Thoracic aorta (tissue), 2 donors: Measurements from ENCODE around the gene ZYG11A. TPM values are rescaled to one million over a fixed set of nuclear protein-coding genes. Genes with fewer than 3 reads are reported as not detected.

Source experiments
- ATAC-seq: fragments of 150-250 bp; one replicate; pipeline ENCODE4 v1.8.0; 2017; ENCODE audit warnings: low read depth; ENCODE audit not compliant: insufficient number of reproducible peaks, low FRiP score
- DNase-seq: peaks from one replicate; pipeline ENCODE4 v3.0.0-alpha.2; 2020; ENCODE audit warnings: low spot score
- H3K27ac ChIP-seq, 2 donors: fragments of 200-600 bp; sonication (generic); 1 replicate in 1 of 2; 2 replicates in 1 of 2; pipeline ENCODE4 v1.5.1; 2016; ENCODE audit warnings: mild to moderate bottlenecking in 2 of 2, moderate library complexity in 2 of 2
- H3K27me3 ChIP-seq: fragments of 200-600 bp; sonication (generic); replicated peaks from 2 replicates; pipeline ENCODE4 v1.6.0; 2016; ENCODE audit warnings: mild to moderate bottlenecking; ENCODE audit not compliant: insufficient read depth
- H3K36me3 ChIP-seq: fragments of 200-600 bp; sonication (generic); one replicate; pipeline ENCODE4 v1.5.1; 2016
- H3K4me1 ChIP-seq, 2 donors: fragments of 200-600 bp; sonication (generic); 1 replicate in 1 of 2; 2 replicates in 1 of 2; pipeline versions ENCODE4 v1.5.1 to v1.6.0; 2016; ENCODE audit warnings: low read depth in 2 of 2, mild to moderate bottlenecking in 1 of 2; ENCODE audit not compliant: control insufficient read depth in 1 of 2
- H3K4me3 ChIP-seq: fragments of 200-600 bp; sonication (generic); 2 replicates; pipeline ENCODE4 v1.5.1; 2016; ENCODE audit warnings: mild to moderate bottlenecking
- H3K9me3 ChIP-seq: fragments of 200-600 bp; sonication (generic); 2 replicates; pipeline ENCODE4 v1.5.1; 2016
- CTCF ChIP-seq: fragments of 200-600 bp; sonication (generic); IDR thresholded peaks from one replicate; pipeline ENCODE4 v1.5.1; 2019; ENCODE audit warnings: antibody characterized with exemption
- total RNA-seq, 2 donors: library from RNA; depleted of rRNA; stranded (reverse); fragments of >200 nt; gene quantifications; one replicate each; pipeline versions ENCODE4 v1.1.0 to v1.2.3, GENCODE V29; 2016

Gene ZYG11A
- total RNA-seq, 2 donors from 2014 or later: not detected

DNA sequence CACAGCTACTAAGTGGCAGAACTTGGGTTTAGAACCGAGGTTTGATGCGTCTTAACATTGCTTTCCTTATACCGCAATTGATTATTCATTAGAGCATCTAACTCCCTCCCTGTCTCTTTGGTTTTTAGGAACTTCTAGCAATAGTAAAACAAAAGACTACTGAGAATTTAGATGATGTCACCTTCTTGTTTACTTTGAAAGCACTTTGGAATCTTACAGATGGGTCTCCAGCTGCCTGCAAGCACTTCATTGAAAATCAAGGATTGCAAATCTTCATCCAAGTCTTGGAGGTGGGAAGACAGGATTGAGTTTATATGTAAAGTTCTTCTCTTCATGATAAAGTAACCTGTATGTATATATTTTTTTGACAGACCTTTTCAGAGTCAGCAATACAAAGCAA is 35.0 kb downstream of the ZYG11A start:
- no peak for TF ChIP-seq CTCF
- no peaks in the 10 kb centered on the region for H3K4me1 ChIP-seq
- ATAC-seq: no peak
- no peaks in the 10 kb centered on the region for H3K36me3 ChIP-seq
- H3K9me3 ChIP-seq: no peaks in the 10 kb centered on the region
- no peak for DNase-seq
- H3K4me3 ChIP-seq: no peak overlapping the region
- H3K27me3 ChIP-seq: no peaks in the 10 kb centered on the region
- H3K27ac ChIP-seq: no peak overlapping the region

DNA sequence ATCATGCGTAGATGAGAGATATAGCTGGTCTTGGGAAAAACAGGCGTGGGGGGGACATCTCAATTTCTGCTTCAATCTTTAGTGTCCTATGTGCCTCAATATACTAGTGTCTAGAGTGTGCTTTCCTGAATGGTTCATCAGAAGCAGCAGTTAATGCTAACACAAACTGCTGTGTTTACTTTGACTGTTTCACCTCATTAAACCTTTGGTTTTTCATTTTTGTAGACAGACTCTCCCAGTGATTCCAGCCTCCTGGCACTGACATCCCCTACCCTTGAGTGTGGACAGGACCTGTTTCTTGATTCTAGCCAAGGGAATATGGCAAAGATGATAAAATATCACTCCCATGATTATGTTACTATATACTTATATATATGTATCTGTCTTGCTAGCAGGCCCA is 37.6 kb downstream of the ZYG11A start:
- H3K27ac ChIP-seq: no peak overlapping the region
- TF ChIP-seq CTCF: no peak
- H3K4me3 ChIP-seq: no peak overlapping the region
- H3K9me3 ChIP-seq: no peaks in the 10 kb centered on the region
- DNase-seq (no peak), ATAC-seq (no peak)
- H3K36me3 ChIP-seq: no peaks in the 10 kb centered on the region
- no peaks in the 10 kb centered on the region for H3K27me3 ChIP-seq
- no peaks in the 10 kb centered on the region for H3K4me1 ChIP-seq

- Histone ChIP-seq H3K9me3 (no peaks in the 10 kb centered on the region), H3K27me3 (no peaks in the 10 kb centered on the region), H3K4me3 (no peak overlapping the region), H3K27ac (no peak overlapping the region), H3K36me3 (no peaks in the 10 kb centered on the region), H3K4me1 (no peaks in the 10 kb centered on the region)
- DNase-seq: no peak
- TF ChIP-seq CTCF: no peak
- no peak for ATAC-seq
Measured at GRCh38 chr1:52887483-52887882, 44.9 kb downstream of the ZYG11A start.

GRCh38 chr1:52892424-52893215 is 50.1 kb downstream of the ZYG11A start:
- no peaks in the 10 kb centered on the region for H3K9me3 ChIP-seq
- ATAC-seq (no peak), DNase-seq (no peak)
- no peaks in the 10 kb centered on the region for H3K36me3 ChIP-seq
- no peaks in the 10 kb centered on the region for H3K27me3 ChIP-seq
- no peak for TF ChIP-seq CTCF
- no peaks in the 10 kb centered on the region for H3K4me1 ChIP-seq
- H3K27ac ChIP-seq: no peak overlapping the region
- no peak overlapping the region for H3K4me3 ChIP-seq

- no peak for TF ChIP-seq CTCF
- ATAC-seq: no peak
- H3K27ac ChIP-seq: no peak overlapping the region
Measured at GRCh38 chr1:52899445-52899894, 56.9 kb downstream of the ZYG11A start.

More at GRCh38 chr1:52899445-52899894, 56.9 kb downstream of the ZYG11A start:
- DNase-seq: no peak
- Histone ChIP-seq H3K4me3 (no peak overlapping the region), H3K36me3 (no peaks in the 10 kb centered on the region), H3K4me1 (no peaks in the 10 kb centered on the region), H3K9me3 (no peaks in the 10 kb centered on the region), H3K27me3 (no peaks in the 10 kb centered on the region)
